HG03354 (cell line): ENCODE measurements around the gene ARL15.
A peak's percentile ranks its signal among the peaks of the same experiment; 100 is the strongest.

Experiments
- ATAC-seq: cut with Tn5 transposase; IDR thresholded peaks from one replicate; pipeline ENCODE4 v1.9.1; 2021; ENCODE audit warnings: mild to moderate bottlenecking; ENCODE audit not compliant: unreplicated experiment, poor library complexity, severe bottlenecking

Gene ARL15

DNA sequence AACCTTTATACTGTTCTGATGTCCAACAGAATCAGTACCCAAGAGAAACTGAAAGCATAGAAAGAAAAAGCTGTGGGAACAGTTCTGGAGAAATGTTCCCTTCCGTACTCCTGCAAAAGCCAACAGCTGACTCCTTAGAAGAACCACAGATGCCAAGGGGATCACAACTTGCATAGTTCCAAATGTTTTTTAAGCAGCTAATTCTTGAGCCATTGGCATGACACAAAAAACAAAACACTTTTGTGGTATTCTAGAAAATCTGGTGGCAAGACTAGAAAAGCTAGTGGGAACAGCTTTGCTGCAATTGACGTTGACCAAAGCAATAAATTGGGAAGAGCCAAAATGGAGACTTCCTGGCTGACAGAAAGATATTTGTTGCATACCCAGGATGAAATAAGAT lies 189.9 kb downstream of the ARL15 start:
- no peak for ATAC-seq

DNA sequence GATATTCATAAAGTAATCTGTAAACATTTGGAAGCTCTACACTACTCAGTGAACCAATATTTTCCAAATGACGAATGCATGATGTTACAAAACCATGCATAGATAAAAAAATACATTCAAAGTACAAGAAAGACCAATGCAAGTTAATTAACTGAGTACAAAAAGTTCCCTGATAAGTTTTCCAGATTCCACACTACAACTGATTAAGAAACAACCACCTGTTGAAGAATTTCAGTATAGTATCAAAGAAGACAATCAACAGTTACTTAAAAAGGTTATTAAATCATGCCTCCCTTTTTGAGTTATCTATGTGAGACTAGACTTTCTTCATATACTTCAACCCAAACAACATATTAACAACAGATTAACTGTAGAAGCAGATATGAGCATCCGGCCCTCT lies 192.4 kb downstream of the ARL15 start:
- no peak for ATAC-seq

DNA sequence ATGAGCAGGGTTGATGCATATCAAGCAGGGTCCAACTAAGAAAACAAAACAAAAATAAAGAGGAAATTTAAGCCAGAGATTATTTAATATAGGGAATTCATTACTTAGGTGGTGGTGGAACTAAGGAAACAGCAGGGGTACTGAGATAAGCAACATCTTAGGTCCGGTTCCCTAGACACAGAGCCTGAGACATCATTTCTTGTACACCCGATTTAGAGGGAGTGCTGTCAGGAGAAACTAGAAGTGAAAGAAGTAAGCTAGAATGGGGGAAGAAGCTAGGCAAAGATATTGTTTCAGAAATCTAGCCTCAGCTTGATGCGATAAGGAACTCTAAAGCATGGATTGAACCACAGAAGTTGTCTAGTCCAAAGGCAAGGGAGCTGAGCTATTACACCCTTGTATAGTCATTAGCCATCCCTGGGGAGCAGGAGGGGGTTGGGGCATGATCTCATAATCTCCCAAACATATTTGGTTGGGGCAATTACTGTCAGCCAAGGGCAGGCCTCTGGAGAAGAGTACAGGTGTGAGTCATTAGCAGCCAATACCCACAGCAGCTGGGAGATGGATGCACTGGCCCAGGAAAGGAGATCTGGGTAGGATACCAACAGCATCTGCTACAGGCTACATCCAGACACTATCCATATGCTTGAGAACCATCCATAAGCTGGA lies 194.5 kb downstream of the ARL15 start:
- ATAC-seq = no peak

DNA sequence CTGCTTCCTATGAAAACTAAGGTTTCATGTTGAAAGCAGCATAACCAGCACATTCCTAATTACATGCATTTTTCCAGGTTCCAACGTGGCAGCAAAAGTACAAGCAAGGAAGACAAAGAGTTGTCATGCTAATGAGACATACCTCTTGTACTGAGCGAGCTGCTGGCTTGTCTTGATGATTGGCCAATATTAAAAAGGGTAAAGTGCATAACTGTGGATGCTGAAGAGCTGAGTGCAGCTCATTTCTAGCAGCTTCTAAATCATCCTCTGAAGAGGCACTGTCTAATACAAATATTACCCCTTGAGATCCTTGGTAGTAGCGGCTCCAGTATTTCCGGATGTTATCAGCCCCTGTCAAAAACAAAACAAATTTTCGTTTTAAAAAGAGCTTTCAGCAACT lies 197.3 kb downstream of the ARL15 start:
- no peak for ATAC-seq

DNA sequence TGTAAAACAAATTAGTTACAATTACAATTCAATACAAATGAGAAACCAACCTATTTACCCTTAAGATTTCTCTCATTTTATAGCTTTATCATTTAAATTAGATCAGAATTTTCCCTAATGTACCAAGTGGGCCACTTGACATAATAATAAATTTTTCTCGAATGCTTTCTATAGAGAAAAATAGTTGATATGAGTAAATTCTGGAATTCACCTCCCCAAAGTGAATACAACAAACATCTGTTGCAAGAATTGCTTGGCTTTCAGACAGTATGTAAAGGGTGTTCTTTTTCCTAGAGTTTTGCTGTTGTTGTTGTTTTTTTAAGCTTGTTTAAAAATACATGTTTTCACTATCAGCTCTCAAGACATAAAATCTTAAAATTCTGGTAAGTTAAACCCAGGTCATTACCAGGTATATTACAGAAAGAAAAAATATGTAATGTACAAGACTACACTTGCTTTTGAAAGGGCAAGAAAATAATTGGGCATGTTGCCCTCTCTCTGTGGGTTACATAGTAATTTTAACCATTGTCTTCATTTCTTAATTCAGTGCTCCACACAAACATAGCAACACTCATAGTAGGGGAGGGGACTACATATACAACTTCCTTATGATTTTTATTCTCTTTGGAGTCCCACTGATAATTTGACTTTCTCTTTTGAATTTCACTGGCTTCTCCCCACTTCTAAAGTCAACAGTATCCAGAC lies 200.6 kb downstream of the ARL15 start:
- ATAC-seq = no peak

DNA sequence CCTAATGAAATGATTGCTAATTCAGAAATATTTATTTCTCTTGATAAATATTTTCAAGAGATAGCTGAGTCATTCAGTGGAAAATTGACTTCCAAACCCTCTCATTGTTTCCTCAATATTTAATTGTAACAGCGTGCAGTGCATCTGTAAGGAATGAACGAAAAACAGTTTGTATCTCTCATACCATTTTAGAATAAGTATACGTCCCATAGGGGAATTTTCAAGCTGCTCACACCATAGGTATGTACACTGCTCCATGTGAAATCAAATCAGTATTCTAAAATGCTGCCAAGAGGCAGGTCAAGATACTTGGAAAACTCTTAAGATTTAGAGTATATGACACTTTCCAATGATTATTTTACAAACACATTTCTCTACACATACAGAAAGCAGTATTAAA lies 202.2 kb downstream of the ARL15 start:
- no peak for ATAC-seq

DNA sequence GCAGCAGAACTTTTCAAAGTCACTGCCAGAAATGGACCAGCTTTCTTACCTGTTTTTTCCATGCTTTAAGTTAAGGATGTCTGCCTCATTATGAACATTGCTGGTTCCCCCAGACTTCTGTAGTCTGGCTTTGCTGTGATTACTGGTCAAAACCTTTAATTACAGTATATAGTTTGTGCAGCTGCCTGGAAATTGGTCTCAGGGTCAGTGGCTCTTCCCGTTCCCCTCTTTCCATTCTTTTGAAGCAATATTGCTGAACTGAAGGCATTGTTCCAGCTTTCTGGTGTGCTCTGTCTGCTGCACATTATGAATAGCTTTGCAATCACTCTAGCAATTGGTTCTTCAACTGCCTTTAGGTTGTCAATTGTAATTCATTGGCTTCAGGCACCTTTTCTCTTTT lies 206.5 kb downstream of the ARL15 start:
- no peak for ATAC-seq

DNA sequence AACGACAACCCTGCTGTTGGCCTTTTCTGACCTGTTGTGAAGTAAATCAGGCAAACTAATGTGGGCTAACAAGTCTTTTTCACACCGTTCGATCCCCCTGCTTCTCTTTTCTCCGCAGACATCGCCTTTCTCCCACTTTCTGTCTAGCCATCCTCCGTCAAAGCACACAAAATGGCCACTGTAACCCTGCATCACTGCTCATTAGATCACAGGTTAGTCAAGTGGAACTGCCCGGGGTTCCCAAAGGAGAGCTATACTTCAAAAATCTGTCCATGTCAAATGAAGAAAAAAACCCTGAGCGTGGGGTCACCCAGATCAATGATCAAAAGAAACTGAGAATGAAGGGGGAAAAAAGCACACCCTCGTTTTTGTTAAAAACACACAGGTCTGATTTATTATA lies 212.1 kb downstream of the ARL15 start:
- no peak for ATAC-seq

DNA sequence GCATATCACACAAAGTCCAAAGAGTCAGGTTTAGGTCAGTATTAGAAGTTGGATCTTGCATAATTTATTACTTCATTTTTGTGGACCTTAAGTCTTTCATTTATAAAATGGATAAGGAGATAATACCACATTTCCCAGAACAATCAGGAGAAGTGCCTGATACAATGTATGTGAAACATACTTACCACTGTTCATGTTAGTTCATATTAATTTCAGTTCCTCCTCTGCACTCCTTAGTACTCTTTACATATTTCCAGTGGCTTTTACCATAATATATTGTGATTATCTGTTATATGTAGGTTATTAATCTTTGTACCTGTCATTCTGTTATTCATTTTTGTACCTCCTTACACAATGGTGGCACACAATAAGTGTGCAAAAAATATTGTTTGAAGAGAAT lies 214.4 kb downstream of the ARL15 start:
- no peak for ATAC-seq

DNA sequence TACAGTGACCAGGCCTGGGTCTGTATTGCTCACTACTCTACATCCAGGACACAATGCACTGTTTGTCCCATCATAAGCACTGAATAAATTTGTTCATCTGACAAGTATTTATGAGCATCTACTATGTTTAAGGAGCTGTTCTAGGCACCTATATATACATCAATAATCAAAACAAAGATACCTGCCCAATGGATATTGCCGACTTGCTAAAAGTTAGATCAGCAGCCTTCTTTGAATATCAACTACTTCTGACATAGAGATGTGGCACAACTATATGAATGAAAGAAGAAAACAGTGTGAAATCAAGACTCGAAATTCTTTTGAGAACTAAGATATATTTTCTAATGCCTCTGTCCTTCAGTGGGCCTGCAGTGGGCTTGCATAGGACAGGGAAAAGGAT lies 215.7 kb downstream of the ARL15 start:
- no peak for ATAC-seq

DNA sequence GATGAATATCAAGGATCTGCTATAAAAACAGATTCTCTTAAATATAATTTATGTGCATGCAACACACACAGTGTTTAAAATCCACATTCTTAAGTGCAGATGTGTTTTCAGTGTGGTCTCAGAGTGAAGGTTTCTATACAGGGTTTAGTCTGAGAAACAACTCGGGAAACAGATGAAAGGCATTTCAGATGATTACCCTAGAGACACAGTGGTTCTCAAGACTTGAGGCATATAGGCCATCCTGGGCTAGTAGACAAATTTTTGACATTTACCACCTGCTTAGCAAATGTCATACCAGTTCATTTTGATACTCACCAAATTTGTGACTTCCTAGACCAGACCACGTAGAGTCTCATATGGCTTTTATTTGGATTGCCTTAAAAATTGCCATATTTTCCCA lies 216.5 kb downstream of the ARL15 start:
- peak; percentile 57 for ATAC-seq

DNA sequence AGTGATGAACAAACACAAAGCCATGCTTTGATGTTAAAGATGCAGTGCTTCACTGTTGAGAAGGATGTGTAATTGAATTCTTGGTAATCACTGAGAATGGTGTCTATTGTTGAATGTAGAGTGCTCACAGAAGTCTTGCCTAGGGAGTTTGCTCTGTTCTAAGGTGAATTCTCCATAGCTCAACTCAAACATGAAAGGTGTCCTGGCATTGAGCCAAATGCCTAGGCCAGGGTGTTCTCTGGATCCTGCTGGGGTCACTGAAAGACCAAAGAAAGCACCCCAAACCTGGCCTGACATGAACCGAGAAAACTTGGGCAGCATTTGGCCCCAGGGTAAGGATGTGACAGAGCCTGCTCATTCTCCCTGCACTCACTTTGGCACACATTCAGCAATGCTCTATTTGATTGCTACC lies 217.3 kb downstream of the ARL15 start:
- no peak for ATAC-seq

DNA sequence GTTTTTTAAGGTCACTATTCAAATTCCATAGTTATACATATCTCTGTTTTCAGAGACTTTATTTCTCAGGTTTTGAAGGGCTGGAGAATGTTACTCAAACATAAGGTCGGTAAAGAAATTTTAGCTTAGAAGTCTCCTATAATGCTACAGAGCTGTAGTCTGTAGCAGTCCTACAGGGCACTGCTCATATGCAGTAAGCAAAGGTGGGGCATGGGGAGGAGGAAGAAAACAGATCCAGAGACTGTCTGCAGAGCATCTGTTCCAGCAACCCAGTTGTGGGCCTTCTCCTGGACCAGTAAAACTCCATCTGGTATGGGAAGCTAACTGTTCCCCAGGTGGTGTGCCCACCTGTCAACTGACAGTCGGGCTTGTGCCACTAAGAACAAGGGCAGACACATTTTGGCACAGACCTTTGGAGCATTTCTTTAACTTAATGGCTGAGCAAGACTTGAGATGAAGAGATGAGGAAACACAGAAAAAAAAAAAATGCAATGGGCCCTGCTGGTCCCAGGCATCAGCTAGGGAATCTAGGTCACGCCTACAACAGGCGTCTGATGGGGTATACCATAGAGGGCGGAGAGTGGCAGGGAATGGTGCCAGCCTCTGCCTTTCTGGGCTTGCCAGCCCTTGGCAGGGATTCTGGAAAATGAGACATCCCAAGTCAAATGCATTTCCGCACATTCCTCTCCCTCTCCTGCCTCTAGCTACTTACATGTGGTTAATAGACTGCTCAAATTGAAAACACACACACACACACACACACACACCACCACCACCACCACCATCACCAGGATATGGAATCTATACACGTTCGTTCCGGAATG lies 218.9 kb downstream of the ARL15 start:
- ATAC-seq = no peak

DNA sequence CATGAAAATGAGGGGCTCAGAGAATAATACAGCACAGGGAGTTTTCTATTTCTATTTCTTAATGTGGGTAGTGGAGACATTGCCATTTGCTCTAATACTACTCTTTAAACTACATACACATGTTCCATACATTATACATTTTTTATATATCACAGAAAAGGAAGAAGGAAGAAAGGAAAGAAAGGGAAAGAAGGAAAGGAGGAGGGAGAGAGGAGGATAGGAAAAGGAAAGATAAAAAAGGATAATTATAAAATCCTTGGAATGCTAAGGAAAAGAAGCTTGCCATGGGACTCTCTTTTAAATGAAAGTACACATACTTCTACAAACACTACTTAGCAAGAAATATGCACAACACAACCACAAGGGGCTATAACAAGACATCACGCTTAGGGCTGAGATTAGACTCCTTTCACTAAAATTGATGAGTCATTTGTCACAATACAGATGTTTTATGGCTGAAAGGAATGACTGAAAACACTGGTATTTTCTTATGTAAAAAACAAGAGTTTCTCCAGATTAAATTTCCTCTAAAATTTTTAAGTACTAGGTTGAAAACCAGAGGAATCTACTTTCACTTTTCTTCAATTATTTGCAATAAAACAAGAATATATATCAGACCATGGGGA lies 219.8 kb downstream of the ARL15 start:
- no peak for ATAC-seq

DNA sequence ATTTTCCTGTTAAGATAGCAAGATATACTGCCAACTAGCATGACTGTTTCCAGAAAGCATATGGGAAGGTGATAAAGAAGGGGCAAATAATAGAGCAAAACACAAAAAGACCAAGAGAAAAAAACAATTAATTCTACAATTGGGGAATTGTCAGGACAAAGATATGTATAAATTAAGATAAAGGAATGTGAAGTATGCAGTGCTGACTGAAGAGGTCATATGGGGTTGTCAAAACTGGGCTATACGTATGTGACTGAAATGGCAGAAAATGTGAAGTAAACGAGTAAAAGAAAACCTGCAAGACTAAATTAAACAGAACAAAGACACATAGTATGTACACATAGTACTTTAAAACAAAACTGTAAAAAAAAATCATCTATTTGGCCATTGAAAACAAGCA lies 222.3 kb downstream of the ARL15 start:
- no peak for ATAC-seq

DNA sequence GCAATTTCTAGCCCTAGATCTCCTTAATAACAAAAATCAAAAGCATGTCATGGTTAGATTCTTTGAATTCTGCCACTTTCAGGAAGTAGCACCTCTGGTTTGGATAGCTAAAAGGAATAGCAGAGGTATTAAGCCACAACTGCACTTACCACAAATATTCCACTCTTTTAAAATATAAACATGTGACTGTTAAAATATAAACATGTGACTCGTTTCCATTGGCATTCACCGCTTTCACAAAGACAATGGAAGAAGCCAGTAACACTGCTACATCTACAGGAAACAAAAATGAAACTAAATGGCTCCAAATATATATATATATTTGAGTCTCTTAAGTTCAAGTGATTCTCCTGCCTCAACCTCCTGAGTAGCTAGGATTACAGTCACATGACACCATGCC lies 222.9 kb downstream of the ARL15 start:
- ATAC-seq = no peak

DNA sequence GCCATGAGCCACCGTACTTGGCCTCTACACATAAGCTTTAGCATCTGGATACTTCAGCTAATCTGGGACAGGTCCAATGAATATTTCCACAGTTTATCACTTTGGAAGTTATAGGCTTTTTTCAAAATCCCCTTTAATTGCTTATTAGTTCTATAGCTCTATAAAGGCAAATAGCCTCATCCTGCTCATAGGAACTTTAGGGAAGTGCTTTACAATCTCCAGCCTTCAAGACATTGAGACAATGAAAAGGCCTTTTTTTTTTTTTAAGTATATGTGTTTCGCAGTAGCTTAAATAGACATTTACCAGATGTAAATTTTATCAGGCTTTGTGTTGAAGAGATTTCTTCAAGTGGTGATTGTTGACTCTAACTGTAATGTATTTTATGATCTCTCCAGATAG lies 224.2 kb downstream of the ARL15 start:
- ATAC-seq = no peak

DNA sequence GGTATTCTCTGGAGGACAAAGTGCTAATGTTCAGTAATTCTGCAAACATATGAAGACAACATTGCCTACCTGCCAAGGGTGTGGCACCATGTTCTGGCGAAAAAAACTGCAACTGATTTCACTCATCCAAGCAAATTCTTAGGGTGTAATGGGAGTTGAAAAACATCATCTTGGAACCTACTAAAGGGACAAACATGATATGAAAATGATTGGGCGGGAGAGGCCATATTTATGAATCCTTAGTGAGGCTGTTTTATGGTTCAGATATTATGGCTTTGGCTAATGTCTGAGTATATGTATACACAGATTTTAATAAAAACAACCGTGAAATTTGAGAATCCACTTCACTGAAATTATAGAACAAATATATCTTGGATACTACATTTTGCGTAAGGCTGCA lies 225.7 kb downstream of the ARL15 start:
- no peak for ATAC-seq

DNA sequence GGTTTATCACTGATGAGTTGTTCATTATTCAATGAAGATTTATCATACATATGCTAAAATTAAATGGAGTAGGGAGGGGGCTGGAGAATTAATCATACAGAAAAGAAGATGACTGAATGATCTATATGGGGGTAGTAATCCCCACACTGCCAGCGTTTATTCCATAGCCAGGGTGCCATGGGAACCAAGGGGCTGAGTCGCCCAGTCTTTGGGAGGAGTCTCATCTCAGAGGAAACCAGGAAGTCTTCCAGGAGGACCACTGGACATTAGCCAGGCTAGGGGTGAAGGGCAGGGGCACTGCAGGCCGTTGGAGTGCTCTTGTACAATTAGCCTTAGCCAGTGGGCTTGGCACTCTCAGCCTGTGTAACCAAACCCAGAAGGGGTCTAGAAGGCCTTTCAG lies 226.5 kb downstream of the ARL15 start:
- no peak for ATAC-seq

DNA sequence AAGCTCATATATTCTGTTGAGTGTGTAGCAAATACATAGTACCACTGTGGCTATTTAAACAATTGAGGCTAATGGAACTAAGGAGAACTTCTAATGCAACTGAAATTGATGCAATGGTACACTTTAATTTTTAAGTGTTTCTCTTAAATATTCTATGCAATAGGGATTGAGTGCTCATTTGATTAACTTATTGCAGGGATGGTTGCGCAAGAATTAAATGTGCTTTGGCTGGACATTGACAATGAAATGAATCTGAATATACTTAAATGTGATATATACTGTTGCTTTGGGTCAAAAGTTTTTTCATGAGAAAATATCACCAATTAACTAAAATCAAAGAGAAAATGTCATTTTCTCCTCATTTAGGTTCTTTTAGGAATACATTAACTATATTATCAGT lies 227.1 kb downstream of the ARL15 start:
- no peak for ATAC-seq

DNA sequence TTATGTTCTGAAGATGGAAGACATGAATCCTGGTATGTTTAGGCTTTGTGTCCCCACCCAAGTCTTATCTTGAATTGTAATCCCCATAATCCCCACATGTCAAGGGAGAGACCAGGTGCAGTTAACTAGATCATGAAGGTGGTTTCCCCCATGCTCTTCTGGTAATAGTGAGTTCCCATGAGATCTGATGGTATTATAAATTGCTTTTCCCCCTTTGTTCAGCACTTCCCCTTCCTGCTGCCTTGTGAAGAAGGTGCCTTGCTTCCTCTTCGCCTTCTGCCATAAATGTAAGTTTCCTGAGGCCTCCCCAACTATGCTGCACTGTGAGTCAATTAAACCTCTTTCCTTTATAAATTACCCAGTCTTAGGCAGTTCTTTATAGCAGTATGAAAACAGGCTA lies 229.0 kb downstream of the ARL15 start:
- ATAC-seq = no peak
